Activated naive CD8-positive, alpha-beta T cell treated with anti-CD3 and anti-CD28 coated beads for 36 hours (primary cell): ENCODE data around the gene GAPDHS. TPM values are rescaled to one million over a fixed set of nuclear protein-coding genes. Genes with fewer than 3 reads are reported as not detected.

Source experiments
- DNase-seq: peaks from one replicate; pipeline ENCODE4 v3.0.0; 2021
- H3K27ac Mint-ChIP-seq: one replicate; pipeline ENCODE4 v1.8.0; 2022; ENCODE audit warnings: mild to moderate bottlenecking, moderate library complexity, mixed read lengths
- H3K27me3 Mint-ChIP-seq: one replicate; pipeline ENCODE4 v1.8.0; 2022; ENCODE audit warnings: mild to moderate bottlenecking, mixed read lengths
- H3K36me3 Mint-ChIP-seq: one replicate; pipeline ENCODE4 v1.8.0; 2021; ENCODE audit warnings: mild to moderate bottlenecking, mixed read lengths
- H3K4me1 Mint-ChIP-seq: one replicate; pipeline ENCODE4 v1.8.0; 2021; ENCODE audit warnings: mixed read lengths
- H3K4me3 Mint-ChIP-seq: one replicate; pipeline ENCODE4 v1.8.0; 2022; ENCODE audit warnings: mild to moderate bottlenecking, moderate library complexity, mixed read lengths
- H3K9me3 Mint-ChIP-seq: one replicate; pipeline ENCODE4 v1.8.0; 2022; ENCODE audit warnings: mixed read lengths
- total RNA-seq, 2 experiments: library from RNA; stranded (reverse); gene quantifications; one replicate each; pipeline ENCODE4 v1.2.3, GENCODE V29; 2021

Gene GAPDHS
- total RNA-seq, 2 experiments from 2014 or later: not detected

GRCh38 chr19:35566738-35567137, 33.5 kb downstream of the GAPDHS start:
- Mint-ChIP-seq H3K27ac (no peak overlapping the region), H3K4me1 (peaks cover 3% of the 10 kb centered on the region), H3K36me3 (no peaks in the 10 kb centered on the region), H3K9me3 (no peaks in the 10 kb centered on the region), H3K27me3 (peaks cover 38% of the 10 kb centered on the region), H3K4me3 (no peak overlapping the region)
- no peak for DNase-seq

- Mint-ChIP-seq H3K27ac (no peak overlapping the region), H3K36me3 (no peaks in the 10 kb centered on the region), H3K27me3 (peaks cover 24% of the 10 kb centered on the region), H3K4me3 (no peak overlapping the region), H3K4me1 (peaks cover 3% of the 10 kb centered on the region), H3K9me3 (no peaks in the 10 kb centered on the region)
- DNase-seq: no peak
Measured at GRCh38 chr19:35569281-35569781, 36.1 kb downstream of the GAPDHS start.

GRCh38 chr19:35571406-35571965, 38.2 kb downstream of the GAPDHS start:
- peaks cover 7% of the 10 kb centered on the region for H3K36me3 Mint-ChIP-seq
- H3K27ac Mint-ChIP-seq: peak overlapping the region; percentile 19
- H3K9me3 Mint-ChIP-seq: peaks cover 15% of the 10 kb centered on the region
- H3K4me1 Mint-ChIP-seq: peaks cover 3% of the 10 kb centered on the region
- peaks cover 23% of the 10 kb centered on the region for H3K27me3 Mint-ChIP-seq
- no peak overlapping the region for H3K4me3 Mint-ChIP-seq
- DNase-seq: no peak

- Mint-ChIP-seq H3K27ac (no peak overlapping the region), H3K9me3 (peaks cover 27% of the 10 kb centered on the region), H3K27me3 (peaks cover 7% of the 10 kb centered on the region), H3K4me1 (no peaks in the 10 kb centered on the region), H3K36me3 (peaks cover 11% of the 10 kb centered on the region), H3K4me3 (no peak overlapping the region)
- no peak for DNase-seq
Measured at GRCh38 chr19:35577918-35578317, 44.7 kb downstream of the GAPDHS start.

GRCh38 chr19:35578707-35579106, 45.5 kb downstream of the GAPDHS start:
- Mint-ChIP-seq H3K27me3 (peaks cover 12% of the 10 kb centered on the region), H3K9me3 (peaks cover 27% of the 10 kb centered on the region), H3K36me3 (peaks cover 11% of the 10 kb centered on the region), H3K4me3 (no peak overlapping the region), H3K4me1 (no peaks in the 10 kb centered on the region), H3K27ac (no peak overlapping the region)
- no peak for DNase-seq

GRCh38 chr19:35582760-35583159, 49.5 kb downstream of the GAPDHS start:
- Mint-ChIP-seq H3K27me3 (peaks cover 30% of the 10 kb centered on the region), H3K9me3 (peaks cover 1% of the 10 kb centered on the region), H3K27ac (no peak overlapping the region), H3K4me1 (no peaks in the 10 kb centered on the region), H3K4me3 (no peak overlapping the region), H3K36me3 (no peaks in the 10 kb centered on the region)
- DNase-seq: no peak

- H3K36me3 Mint-ChIP-seq: no peaks in the 10 kb centered on the region
- peak within 1 kb of the TSS; percentile 26 for H3K27ac Mint-ChIP-seq
- DNase-seq: peak; percentile 21
- no peaks in the 10 kb centered on the region for H3K9me3 Mint-ChIP-seq
- no peaks in the 10 kb centered on the region for H3K4me1 Mint-ChIP-seq
- peaks cover 30% of the 10 kb centered on the region for H3K27me3 Mint-ChIP-seq
- H3K4me3 Mint-ChIP-seq: no peak within 1 kb of the TSS
Measured at GRCh38 chr19:35585848-35586247, 52.6 kb downstream of the GAPDHS start, which contains the start of gene PMIS2. Gene PMIS2, plus strand, starts transcription at chr19:35586173. Its CDS starts 87 bp downstream, at chr19:35586260.

- H3K9me3 Mint-ChIP-seq: no peaks in the 10 kb centered on the region
- DNase-seq: no peak
- H3K4me1 Mint-ChIP-seq: no peaks in the 10 kb centered on the region
- H3K27ac Mint-ChIP-seq: no peak overlapping the region
- no peaks in the 10 kb centered on the region for H3K36me3 Mint-ChIP-seq
- no peak overlapping the region for H3K4me3 Mint-ChIP-seq
- H3K27me3 Mint-ChIP-seq: peaks cover 34% of the 10 kb centered on the region
Measured at GRCh38 chr19:35587321-35587720, 54.1 kb downstream of the GAPDHS start.

GRCh38 chr19:35590875-35591274, 57.6 kb downstream of the GAPDHS start:
- Mint-ChIP-seq H3K4me1 (no peaks in the 10 kb centered on the region), H3K27me3 (peaks cover 31% of the 10 kb centered on the region), H3K27ac (no peak overlapping the region), H3K4me3 (no peak overlapping the region), H3K36me3 (no peaks in the 10 kb centered on the region), H3K9me3 (no peaks in the 10 kb centered on the region)
- no peak for DNase-seq

- H3K36me3 Mint-ChIP-seq: no peaks in the 10 kb centered on the region
- H3K27me3 Mint-ChIP-seq: peaks cover 20% of the 10 kb centered on the region
- H3K4me1 Mint-ChIP-seq: peaks cover 6% of the 10 kb centered on the region
- no peak overlapping the region for H3K27ac Mint-ChIP-seq
- peak; percentile 8 for DNase-seq
- no peak overlapping the region for H3K4me3 Mint-ChIP-seq
- H3K9me3 Mint-ChIP-seq: no peaks in the 10 kb centered on the region
Measured at GRCh38 chr19:35592226-35592625, 59.0 kb downstream of the GAPDHS start.

Other genes starting within 250 kb of the GAPDHS start
- under 1 TPM; 0.20 to 0.29 TPM for gene MAG, start 241.3 kb upstream of the GAPDHS start, total RNA-seq
- gene CD22, start 204.3 kb upstream of the GAPDHS start, total RNA-seq: 1 to 10 TPM; 3.0 to 3.2 TPM
- under 1 TPM in 1 of 2 experiments, not detected in 1; 0.08 TPM for gene FFAR1, start 185.6 kb upstream of the GAPDHS start, total RNA-seq
- gene FFAR3, start 175.0 kb upstream of the GAPDHS start, total RNA-seq: 1 to 10 TPM; 1.2 to 1.3 TPM
- gene GPR42, start 162.4 kb upstream of the GAPDHS start, total RNA-seq: under 1 TPM in 1 of 2 experiments, not detected in 1; 0.16 TPM
- not detected for gene FFAR2, start 85.2 kb upstream of the GAPDHS start, total RNA-seq
- not detected for gene KRTDAP, start 43.0 kb upstream of the GAPDHS start, total RNA-seq
- 1 to 10 TPM; 1.4 to 1.5 TPM for gene DMKN, start 19.8 kb upstream of the GAPDHS start, total RNA-seq
- not detected for gene SBSN, start 5.1 kb upstream of the GAPDHS start, total RNA-seq
- gene TMEM147, start 12.2 kb downstream of the GAPDHS start, total RNA-seq: 10 to 100 TPM; 74.4 to 81.6 TPM
- gene ATP4A, start 30.2 kb downstream of the GAPDHS start, total RNA-seq: not detected
- gene PMIS2, start 52.7 kb downstream of the GAPDHS start, total RNA-seq: not detected
- gene HAUS5, start 79.3 kb downstream of the GAPDHS start, total RNA-seq: 10 to 100 TPM; 37.9 to 44.6 TPM
- gene RBM42, start 95.6 kb downstream of the GAPDHS start, total RNA-seq: 10 to 100 TPM; 91.7 to 99.1 TPM
- 1 to 10 TPM; 1.5 to 2.3 TPM for gene ETV2, start 108.3 kb downstream of the GAPDHS start, total RNA-seq
- 100 to 1,000 TPM; 414 to 433 TPM for gene COX6B1, start 114.9 kb downstream of the GAPDHS start, total RNA-seq
- 1 to 10 TPM; 1.6 to 1.8 TPM for gene UPK1A, start 133.1 kb downstream of the GAPDHS start, total RNA-seq
- gene ZBTB32, start 171.1 kb downstream of the GAPDHS start, total RNA-seq: 100 to 1,000 TPM; 220 to 238 TPM
- gene KMT2B, start 184.5 kb downstream of the GAPDHS start, total RNA-seq: 10 to 100 TPM; 42.2 to 45.5 TPM
- gene IGFLR1, start 209.0 kb downstream of the GAPDHS start, total RNA-seq: 10 to 100 TPM; 79.2 to 80.6 TPM
- 10 to 100 TPM; 42.3 to 43.9 TPM for gene U2AF1L4, start 212.0 kb downstream of the GAPDHS start, total RNA-seq
- gene PSENEN, start 212.2 kb downstream of the GAPDHS start, total RNA-seq: 10 to 100 TPM; 38.5 to 41.6 TPM
- 1 to 10 TPM; 5.1 to 7.0 TPM for gene LIN37, start 215.1 kb downstream of the GAPDHS start, total RNA-seq
- gene HSPB6, start 223.6 kb downstream of the GAPDHS start, total RNA-seq: under 1 TPM; 0.39 to 0.78 TPM
- 10 to 100 TPM; 29.9 to 33.3 TPM for gene PROSER3, start 224.7 kb downstream of the GAPDHS start, total RNA-seq
- gene ARHGAP33, start 242.1 kb downstream of the GAPDHS start, total RNA-seq: 10 to 100 TPM; 15.0 to 16.3 TPM